A549 (cell line): Measurements from ENCODE around the gene RAD18. TPM values are rescaled to one million over a fixed set of nuclear protein-coding genes. Genes with fewer than 3 reads are reported as not detected.

ENCODE experiments used
- ATAC-seq, 2 experiments: fragments of 200-7000 bp in 1 of 2; fragments of >200 bp in 1 of 2; cut with Nextera tagmentation in 1 of 2; cut with Tn5 transposase in 1 of 2; 3 replicates each; pipeline versions ENCODE4 v1.8.0 to v1.9.1; 2018 to 2020; ENCODE audit warnings: mild to moderate bottlenecking in 1 of 2, moderate library complexity in 1 of 2
- CTCF ChIA-PET: fragments of 300-600 bp; sonication (Branson Sonifier 250); formaldehyde crosslinking; extraction: SDS; loops from one replicate; lab custom pipeline; 2021; ENCODE audit warnings: antibody characterized with exemption, inconsistent platforms; lab: Yijun Ruan, JAX
- POLR2A ChIA-PET: fragments of 350-600 bp; formaldehyde crosslinking; extraction: SDS; loops from one replicate; lab custom pipeline; 2021; ENCODE audit warnings: antibody characterized with exemption, inconsistent platforms; lab: Yijun Ruan, JAX
- DNase-seq, 2 experiments: peaks; one replicate each; pipeline versions ENCODE4 v3.0.0 to v3.0.0-alpha.2; 2011 to 2016; ENCODE audit warnings: low read depth in 1 of 2, low spot score in 1 of 2
- FAIRE-seq: peaks from 2 replicates; lab custom pipeline; 2011; peaks lifted over from hg19 to GRCh38; lab: Jason Lieb, UNC
- H3K27ac ChIP-seq, 2 experiments: fragments of >200 bp; sonication (Bioruptor Twin); formaldehyde crosslinking; 3 replicates each; pipeline ENCODE4 v1.5.1; 2016 to 2017
- H3K4me1 ChIP-seq: fragments of >200 bp; sonication (Bioruptor Twin); formaldehyde crosslinking; 3 replicates; pipeline ENCODE4 v1.6.1; 2016
- H3K4me2 ChIP-seq: fragments of >200 bp; sonication (Bioruptor Twin); formaldehyde crosslinking; 3 replicates; pipeline ENCODE4 v1.6.1; 2016
- H3K4me3 ChIP-seq: fragments of >200 bp; sonication (Bioruptor Twin); formaldehyde crosslinking; 3 replicates; pipeline ENCODE4 v1.5.1; 2016
- H3K9me3 ChIP-seq: fragments of >200 bp; sonication (Bioruptor Twin); formaldehyde crosslinking; 3 replicates; pipeline ENCODE4 v1.6.1; 2016
- BHLHE40 ChIP-seq: IDR thresholded peaks from 2 replicates; pipeline ENCODE4 v1.6.1; 2012; ENCODE audit warnings: low read depth, low read length, inconsistent platforms
- CEBPB ChIP-seq, 2 experiments: fragments of >200 bp in 1 of 2; sonication (Bioruptor Twin) in 1 of 2; formaldehyde crosslinking in 1 of 2; IDR thresholded peaks; 2 replicates each; pipeline ENCODE4 v1.6.1; 2012 to 2016
- ELK1 ChIP-seq: fragments of 150-350 bp; IDR thresholded peaks from 2 replicates; pipeline ENCODE4 v1.6.1; 2014; ENCODE audit warnings: low read depth, mild to moderate bottlenecking, low read length
- ESRRA ChIP-seq: fragments of 150-350 bp; IDR thresholded peaks from 2 replicates; pipeline ENCODE4 v1.6.1; 2014; ENCODE audit warnings: mild to moderate bottlenecking, low read length, borderline replicate concordance
- FOXS1 ChIP-seq: fragments of 250-450 bp; sonication (Bioruptor Pico); IDR thresholded peaks from 2 replicates; pipeline ENCODE4 v1.5.0; 2020; ENCODE audit warnings: mild to moderate bottlenecking, moderate library complexity
- HDAC2 ChIP-seq: fragments of 200-600 bp; sonication (generic); IDR thresholded peaks from 2 replicates; pipeline ENCODE4 v1.6.1; 2016
- HOXB13 ChIP-seq: fragments of 250-450 bp; sonication (Bioruptor Pico); IDR thresholded peaks from 2 replicates; pipeline ENCODE4 v1.5.0; 2020; ENCODE audit warnings: low read depth, mild to moderate bottlenecking, moderate library complexity
- HOXB5 ChIP-seq: fragments of 250-450 bp; sonication (Bioruptor Pico); IDR thresholded peaks from 2 replicates; pipeline ENCODE4 v1.5.0; 2020; ENCODE audit warnings: mild to moderate bottlenecking, moderate library complexity
- JUNB ChIP-seq: fragments of >200 bp; sonication (Bioruptor Twin); formaldehyde crosslinking; IDR thresholded peaks from 2 replicates; pipeline ENCODE4 v1.6.1; 2016
- NPAS2 ChIP-seq: fragments of 250-450 bp; sonication (Bioruptor Pico); IDR thresholded peaks from 2 replicates; pipeline ENCODE4 v1.8.0; 2022; ENCODE audit warnings: mild to moderate bottlenecking, moderate library complexity, borderline replicate concordance
- NR3C1 ChIP-seq: fragments of >200 bp; sonication (Bioruptor Twin); formaldehyde crosslinking; IDR thresholded peaks from 3 replicates; pipeline ENCODE4 v1.6.1; 2017
- POLR2A ChIP-seq: IDR thresholded peaks from 2 replicates; pipeline ENCODE4 v1.6.1; 2012; ENCODE audit warnings: mild to moderate bottlenecking, low read length
- RAD21 ChIP-seq, 2 experiments: fragments of >200 bp in 1 of 2; sonication (Bioruptor Twin) in 1 of 2; formaldehyde crosslinking in 1 of 2; IDR thresholded peaks in 1 of 2; conservative IDR thresholded peaks in 1 of 2; 2 replicates in 1 of 2; 3 replicates in 1 of 2; pipeline ENCODE4 v1.6.1; 2012 to 2018; ENCODE audit warnings: inconsistent platforms in 1 of 2
- REST ChIP-seq: fragments of 200-600 bp; sonication (generic); IDR thresholded peaks from 2 replicates; pipeline ENCODE4 v1.6.1; 2016; ENCODE audit warnings: antibody characterized with exemption, mild to moderate bottlenecking, moderate library complexity
- RFX5 ChIP-seq: fragments of 450-650 bp; IDR thresholded peaks from 2 replicates; pipeline ENCODE4 v1.7.1; 2014; ENCODE audit warnings: antibody characterized with exemption, mild to moderate bottlenecking, moderate library complexity
- RNF2 ChIP-seq: fragments of 200-600 bp; sonication (generic); IDR thresholded peaks from 2 replicates; pipeline ENCODE4 v1.6.1; 2016; ENCODE audit warnings: low read depth, mild to moderate bottlenecking, antibody characterized with exemption, moderate library complexity, borderline replicate concordance
- TP53 ChIP-seq: fragments of 250-450 bp; sonication (Bioruptor Pico); IDR thresholded peaks from 2 replicates; pipeline ENCODE4 v1.5.0; 2021; ENCODE audit warnings: mild to moderate bottlenecking, moderate library complexity
- USF2 ChIP-seq: fragments of 450-650 bp; IDR thresholded peaks from 2 replicates; pipeline ENCODE4 v1.6.1; 2014; ENCODE audit warnings: antibody characterized with exemption
- ZFP36 ChIP-seq: fragments of 450-650 bp; IDR thresholded peaks from 2 replicates; pipeline ENCODE4 v1.6.1; 2014; ENCODE audit warnings: borderline replicate concordance; ENCODE audit not compliant: partially characterized antibody
- ZNF302 ChIP-seq: fragments of 250-450 bp; sonication (Bioruptor Pico); IDR thresholded peaks from 2 replicates; pipeline ENCODE4 v1.9.0; 2021; ENCODE audit warnings: inconsistent platforms, mild to moderate bottlenecking, moderate library complexity
- ZSCAN20 ChIP-seq: fragments of 250-450 bp; sonication (Bioruptor Pico); IDR thresholded peaks from 2 replicates; pipeline ENCODE4 v1.8.0; 2022; ENCODE audit warnings: mild to moderate bottlenecking, moderate library complexity
- WGBS: methylation state at CpG from one replicate; pipeline ENCODE4 v1.1.6; 2017; ENCODE audit errors: missing lambda C conversion rate; 5-methylcytosine and 5-hydroxymethylcytosine counted together
- polyA plus RNA-seq, 4 experiments: library from polyadenylated mRNA; depleted of rRNA in 3 of 4; stranded (reverse); fragments of >200 nt; fragmentation: RNase III in 1 of 4; extraction: RNeasy Plus Mini Kit Qiagen cat#74134 plus additional on column Dnase treatment in 1 of 4; gene quantifications; 2 replicates in 3 of 4; 3 replicates in 1 of 4; pipeline ENCODE4 v1.2.3, GENCODE V29; 2011 to 2017
- TF ChIP-seq, protein P1 (sequence below): IDR thresholded peaks from 2 replicates; pipeline ENCODE4 v1.6.1; 2012; ENCODE audit warnings: low read depth, borderline replicate concordance

RAD18 gene
- polyA plus RNA-seq, 2 of the 4 experiments (the other 2 are of a cell fraction): 11.8 to 23.2 TPM

DNA sequence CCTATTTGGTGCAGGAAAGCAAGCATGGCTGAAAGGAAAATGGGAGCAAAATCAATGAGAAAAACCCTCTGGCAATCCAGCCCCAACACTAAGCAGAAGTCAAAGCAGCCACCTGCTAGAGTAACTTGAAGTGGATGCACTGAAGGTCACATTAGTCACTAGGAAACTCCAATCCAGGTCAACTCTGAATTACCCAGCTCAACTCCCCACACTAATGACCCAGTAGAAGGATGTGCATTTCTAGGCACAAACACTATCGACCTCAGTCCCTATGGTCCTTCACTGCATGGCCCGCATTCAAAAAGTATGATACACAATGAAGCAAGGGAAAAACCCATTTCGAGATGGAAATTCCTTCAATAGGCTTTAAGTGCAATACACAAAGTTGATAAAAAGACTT lies 80.6 kb downstream of the RAD18 start:
- no peak for DNase-seq
- POLR2A ChIA-PET: no interaction called here
- CTCF ChIA-PET: interaction anchor here (1.8 to 1.9 kb wide), 2 partner anchors 9 to 113 kb away, joined by 5 to 7 read pairs; partner anchors contain the start of gene OXTR

GRCh38 chr3:8882171-8882593 lies 81.1 kb downstream of the RAD18 start:
- no peak for DNase-seq
- TF ChIP-seq ESRRA: no peak
- no peak for TF ChIP-seq HOXB5
- no peak for TF ChIP-seq HDAC2
- TF ChIP-seq ZSCAN20 (CRISPR knock-in tag): no peak
- TF ChIP-seq HOXB13 (CRISPR knock-in tag): no peak
- no peak for TF ChIP-seq NR3C1
- no peak for TF ChIP-seq ZFP36
- no peak for TF ChIP-seq POLR2A
- ChIA-PET POLR2A (no interaction called here), CTCF (interaction anchor here (1.8 kb wide), 1 partner anchor 113 kb away, joined by 5 read pairs; the partner anchor contains the start of gene OXTR)
- Histone ChIP-seq H3K27ac (no peak overlapping the region), H3K9me3 (no peaks in the 10 kb centered on the region), H3K4me3 (no peak overlapping the region), H3K4me1 (no peaks in the 10 kb centered on the region; the same call in 2 of the 3 replicates), H3K4me2 (no peak overlapping the region)
- no peak for FAIRE-seq
- WGBS: 93% methylated on average over 3 of the region's 3 CpGs
- no peak for ATAC-seq

More for the DNA sequence above, 80.6 kb downstream of the RAD18 start:
- H3K9me3 ChIP-seq: no peaks in the 10 kb centered on the region
- FAIRE-seq: no peak
- H3K4me1 ChIP-seq: no peaks in the 10 kb centered on the region; the same call in 2 of the 3 replicates
- 91% methylated on average over 3 of the region's 3 CpGs for WGBS
- H3K27ac ChIP-seq: no peak overlapping the region
- no peak overlapping the region for H3K4me2 ChIP-seq
- no peak for ATAC-seq
- H3K4me3 ChIP-seq: no peak overlapping the region
- TF ChIP-seq NR3C1: no peak
- no peak for TF ChIP-seq CEBPB (IDR thresholded peaks at IDR 0.05)
- no peak for TF ChIP-seq RNF2
- TF ChIP-seq ELK1: no peak
- TF ChIP-seq, protein P1, sequence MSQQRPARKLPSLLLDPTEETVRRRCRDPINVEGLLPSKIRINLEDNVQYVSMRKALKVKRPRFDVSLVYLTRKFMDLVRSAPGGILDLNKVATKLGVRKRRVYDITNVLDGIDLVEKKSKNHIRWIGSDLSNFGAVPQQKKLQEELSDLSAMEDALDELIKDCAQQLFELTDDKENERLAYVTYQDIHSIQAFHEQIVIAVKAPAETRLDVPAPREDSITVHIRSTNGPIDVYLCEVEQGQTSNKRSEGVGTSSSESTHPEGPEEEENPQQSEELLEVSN: no peak
- TF ChIP-seq REST: no peak
- TF ChIP-seq HOXB5: no peak
- TF ChIP-seq RAD21 (conservative IDR thresholded peaks at IDR 0.05 in 1 of 2, IDR thresholded peaks at IDR 0.05 in 1 of 2): no peak
- TF ChIP-seq ESRRA: no peak
- TF ChIP-seq, all 56 proteins: peak for 0

- Histone ChIP-seq H3K4me3 (no peak overlapping the region), H3K4me2 (no peak overlapping the region), H3K4me1 (peaks cover 4% of the 10 kb centered on the region; the same call in 2 of the 3 replicates), H3K9me3 (no peaks in the 10 kb centered on the region), H3K27ac (no peak overlapping the region)
- ATAC-seq (no peak), FAIRE-seq (no peak), DNase-seq (no peak)
- POLR2A ChIA-PET: no interaction called here
- 94% methylated on average over 5 of the region's 5 CpGs for WGBS
- CTCF ChIA-PET: interaction anchor here (2.8 kb wide), 1 partner anchor 110 kb away, joined by 9 read pairs; the partner anchor contains the start of gene OXTR
- TF ChIP-seq, protein P1: no peak
- no peak for TF ChIP-seq RFX5
- TF ChIP-seq NR3C1: no peak
- TF ChIP-seq NPAS2 (CRISPR knock-in tag): no peak
- no peak for TF ChIP-seq USF2
- no peak for TF ChIP-seq TP53
- TF ChIP-seq CEBPB (IDR thresholded peaks at IDR 0.05): no peak
- TF ChIP-seq BHLHE40: no peak
- no peak for TF ChIP-seq POLR2A
- no peak for TF ChIP-seq ZFP36
- no peak for TF ChIP-seq JUNB
- TF ChIP-seq ZNF302: no peak
- TF ChIP-seq FOXS1 (CRISPR knock-in tag): no peak
These were observed 83.8 kb downstream of the RAD18 start for GRCh38 chr3:8879347-8879944.
